IPS DF 6.9 (cell line): ENCODE measurements around the gene VCL.

Experiments used
- DNase-seq: peaks from one replicate; pipeline ENCODE4 v3.0.0-alpha.2; 2013; ENCODE audit warnings: low read depth, low spot score
- H3K27ac ChIP-seq: one replicate; pipeline ENCODE4 v1.5.1; 2013; ENCODE audit warnings: low read length, control low read depth
- H3K27me3 ChIP-seq: 2 replicates; pipeline ENCODE4 v1.6.1; 2013; ENCODE audit warnings: mild to moderate bottlenecking, low read length; ENCODE audit not compliant: control insufficient read depth, insufficient read depth
- H3K36me3 ChIP-seq: 2 replicates; pipeline ENCODE4 v1.6.1; 2013; ENCODE audit warnings: low read length; ENCODE audit not compliant: control insufficient read depth, insufficient read depth
- H3K4me1 ChIP-seq: 2 replicates; pipeline ENCODE4 v1.6.1; 2013; ENCODE audit warnings: low read length; ENCODE audit not compliant: control insufficient read depth, insufficient read depth
- H3K4me3 ChIP-seq: 2 replicates; pipeline ENCODE4 v1.5.1; 2013; ENCODE audit warnings: mild to moderate bottlenecking, low read length
- H3K9me3 ChIP-seq: 2 replicates; pipeline ENCODE4 v1.6.1; 2013; ENCODE audit warnings: low read length, inconsistent platforms; ENCODE audit not compliant: control insufficient read depth, insufficient read depth
- WGBS: extraction: QIAGEN DNeasy Blood & Tissue Kit; methylation state at CpG from one replicate; pipeline ENCODE4 v1.1.7; 2013; ENCODE audit warnings: mixed read lengths, missing lambda C conversion rate; ENCODE audit not compliant: insufficient read length, insufficient coverage; 5-methylcytosine and 5-hydroxymethylcytosine counted together

The VCL gene

GRCh38 chr10:74104996-74105395, 107.1 kb downstream of the VCL start:
- Histone ChIP-seq H3K9me3 (no peaks in the 10 kb centered on the region), H3K36me3 (peaks cover 39% of the 10 kb centered on the region), H3K27me3 (no peaks in the 10 kb centered on the region), H3K4me1 (no peaks in the 10 kb centered on the region), H3K27ac (no peak overlapping the region), H3K4me3 (no peak overlapping the region)
- no CpG with 5 or more reads among the region's 8 CpGs for WGBS
- no peak for DNase-seq

- Histone ChIP-seq H3K4me3 (no peak overlapping the region), H3K36me3 (peaks cover 51% of the 10 kb centered on the region), H3K4me1 (no peaks in the 10 kb centered on the region), H3K27ac (no peak overlapping the region), H3K27me3 (no peaks in the 10 kb centered on the region), H3K9me3 (no peaks in the 10 kb centered on the region)
- no peak for DNase-seq
- WGBS: no CpG with 5 or more reads among the region's 4 CpGs
Observed at GRCh38 chr10:74107391-74107790, 109.5 kb downstream of the VCL start.

DNA sequence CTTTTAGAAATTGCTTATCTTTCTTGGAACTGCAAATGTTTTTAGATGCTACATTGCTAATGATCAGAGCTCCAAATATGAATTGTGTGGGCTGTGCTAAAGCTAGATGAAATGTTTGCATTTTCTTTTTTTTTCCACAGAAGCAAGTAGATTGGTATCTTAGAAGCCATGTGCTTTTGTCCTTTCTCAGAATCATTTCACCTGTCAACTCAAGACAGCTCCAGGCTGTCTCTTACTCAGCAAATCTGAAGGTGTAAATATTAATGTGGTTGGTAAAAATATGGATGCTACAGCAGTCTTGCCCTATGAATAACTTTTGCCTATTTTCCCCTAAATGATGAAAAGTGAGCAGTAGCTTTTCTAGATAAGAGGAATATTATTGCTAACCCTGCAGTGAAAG, 111.5 kb downstream of the VCL start:
- no peak for DNase-seq
- no peaks in the 10 kb centered on the region for H3K9me3 ChIP-seq
- no peak overlapping the region for H3K27ac ChIP-seq
- H3K27me3 ChIP-seq: no peaks in the 10 kb centered on the region
- H3K4me3 ChIP-seq: no peak overlapping the region
- H3K36me3 ChIP-seq: peaks cover 55% of the 10 kb centered on the region
- no peaks in the 10 kb centered on the region for H3K4me1 ChIP-seq

DNA sequence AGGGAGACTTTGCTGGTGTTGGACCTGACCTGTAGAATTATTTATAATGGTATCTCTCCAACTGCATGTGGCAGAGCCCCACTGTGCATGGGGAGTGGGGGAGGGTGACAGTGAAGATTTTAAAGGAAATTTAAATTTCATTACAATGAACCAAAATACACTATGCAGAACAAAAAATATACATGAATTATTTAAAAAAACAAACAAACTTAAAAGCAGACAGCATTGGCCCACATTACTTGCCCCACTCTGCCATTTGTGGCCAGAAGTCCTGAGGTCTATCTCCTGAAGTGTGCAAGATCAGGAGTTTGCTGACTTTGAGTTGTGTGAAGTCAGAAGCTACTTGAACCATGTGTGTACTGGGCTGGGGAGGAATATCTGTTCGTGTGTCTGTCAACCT, 112.2 kb downstream of the VCL start:
- WGBS: no CpG with 5 or more reads among the region's 1 CpG
- H3K4me1 ChIP-seq: no peaks in the 10 kb centered on the region
- no peak for DNase-seq
- H3K27ac ChIP-seq: no peak overlapping the region
- no peaks in the 10 kb centered on the region for H3K27me3 ChIP-seq
- H3K36me3 ChIP-seq: peaks cover 55% of the 10 kb centered on the region
- H3K4me3 ChIP-seq: no peak overlapping the region
- no peaks in the 10 kb centered on the region for H3K9me3 ChIP-seq

DNA sequence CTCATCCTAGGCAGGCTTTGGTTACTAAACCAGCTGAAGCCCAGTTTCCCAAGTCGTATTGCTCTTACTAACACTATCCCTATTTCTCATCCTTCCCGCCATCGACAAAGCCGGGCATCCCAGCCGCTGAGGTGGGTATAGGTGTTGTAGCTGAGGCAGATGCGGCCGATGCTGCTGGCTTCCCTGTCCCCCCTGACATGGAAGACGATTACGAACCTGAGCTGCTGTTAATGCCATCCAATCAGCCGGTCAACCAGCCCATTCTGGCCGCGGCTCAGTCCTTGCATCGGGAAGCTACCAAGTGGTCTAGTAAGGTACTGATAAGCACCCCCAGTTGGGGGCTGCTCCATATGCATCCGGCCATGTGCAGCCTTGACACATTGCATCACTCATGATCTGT, 113.9 kb downstream of the VCL start:
- H3K4me3 ChIP-seq: no peak overlapping the region
- H3K36me3 ChIP-seq: peaks cover 57% of the 10 kb centered on the region
- H3K27me3 ChIP-seq: no peaks in the 10 kb centered on the region
- H3K4me1 ChIP-seq: no peaks in the 10 kb centered on the region
- H3K9me3 ChIP-seq: no peaks in the 10 kb centered on the region
- no peak for DNase-seq
- no peak overlapping the region for H3K27ac ChIP-seq
- WGBS: no CpG with 5 or more reads among the region's 14 CpGs

DNA sequence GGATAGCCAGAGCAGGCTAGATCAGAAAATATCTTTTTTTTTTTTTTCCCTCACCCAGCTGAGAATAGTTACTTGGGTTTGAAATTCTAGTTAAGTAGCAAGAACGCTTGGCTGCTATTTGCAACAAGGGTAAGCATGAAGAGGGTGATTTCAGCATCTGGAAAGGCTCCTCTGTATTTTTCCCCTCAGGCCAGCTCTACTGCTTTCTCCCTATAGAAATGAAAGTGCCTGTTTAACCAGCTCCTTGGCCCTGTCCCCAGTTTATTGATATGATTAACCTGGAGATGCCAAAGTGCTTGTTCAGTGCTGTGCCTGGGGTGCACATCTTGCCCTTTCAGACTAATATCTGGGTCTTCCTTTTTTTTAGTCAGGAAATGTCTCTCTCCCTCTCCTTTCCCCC, 115.6 kb downstream of the VCL start:
- no peak overlapping the region for H3K4me3 ChIP-seq
- no peaks in the 10 kb centered on the region for H3K27me3 ChIP-seq
- no peaks in the 10 kb centered on the region for H3K9me3 ChIP-seq
- no CpG with 5 or more reads among the region's 1 CpG for WGBS
- H3K36me3 ChIP-seq: peaks cover 63% of the 10 kb centered on the region
- no peak for DNase-seq
- no peaks in the 10 kb centered on the region for H3K4me1 ChIP-seq
- no peak overlapping the region for H3K27ac ChIP-seq

- Histone ChIP-seq H3K4me3 (no peak overlapping the region), H3K4me1 (no peaks in the 10 kb centered on the region), H3K27me3 (no peaks in the 10 kb centered on the region), H3K36me3 (peaks cover 64% of the 10 kb centered on the region), H3K9me3 (no peaks in the 10 kb centered on the region), H3K27ac (no peak overlapping the region)
- 100% methylated on average over 1 of the region's 12 CpGs for WGBS
- no peak for DNase-seq
Observed at GRCh38 chr10:74114041-74114448, 116.1 kb downstream of the VCL start.

DNA sequence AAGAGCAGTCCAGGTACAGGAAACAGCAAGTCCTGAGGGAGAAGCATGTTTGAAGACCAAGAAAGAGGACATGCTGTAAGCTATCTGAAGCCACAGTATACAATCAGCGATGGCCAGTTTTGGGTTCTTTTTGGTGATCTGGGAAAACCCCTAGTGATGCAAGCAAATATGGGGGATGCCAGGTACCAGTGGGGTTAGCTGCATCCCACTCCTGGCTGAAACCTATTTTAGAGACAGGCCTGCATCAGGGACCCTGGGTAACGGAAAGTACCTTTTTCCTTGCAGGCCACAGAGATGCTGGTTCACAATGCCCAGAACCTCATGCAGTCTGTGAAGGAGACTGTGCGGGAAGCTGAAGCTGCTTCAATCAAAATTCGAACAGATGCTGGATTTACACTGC, 119.8 kb downstream of the VCL start:
- no peaks in the 10 kb centered on the region for H3K9me3 ChIP-seq
- DNase-seq: no peak
- no peaks in the 10 kb centered on the region for H3K4me1 ChIP-seq
- no peak overlapping the region for H3K27ac ChIP-seq
- no peak overlapping the region for H3K4me3 ChIP-seq
- WGBS: no CpG with 5 or more reads among the region's 4 CpGs
- H3K36me3 ChIP-seq: peaks cover 51% of the 10 kb centered on the region
- H3K27me3 ChIP-seq: no peaks in the 10 kb centered on the region

GRCh38 chr10:74118804-74119203, 120.9 kb downstream of the VCL start:
- no CpG with 5 or more reads among the region's 3 CpGs for WGBS
- DNase-seq: no peak

DNA sequence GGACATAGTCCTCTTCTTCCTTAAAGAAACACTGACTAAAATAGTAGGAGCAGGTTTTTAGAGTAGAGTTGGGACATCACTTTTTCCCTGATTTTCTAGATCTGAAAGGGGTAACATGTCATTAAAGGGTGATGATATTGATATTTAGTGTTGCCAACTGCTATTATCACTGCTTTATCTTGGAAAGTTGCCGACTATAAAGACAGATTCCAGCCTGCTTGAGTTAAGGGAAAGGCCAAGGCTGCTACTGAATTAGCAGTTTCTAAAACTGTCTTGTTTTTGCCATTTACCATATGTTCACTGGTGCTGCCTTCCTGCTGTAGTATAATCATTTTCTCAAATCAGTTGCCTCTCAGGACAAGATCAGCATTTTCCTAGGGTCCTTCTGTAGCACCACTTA, 123.0 kb downstream of the VCL start:
- H3K27me3 ChIP-seq: no peaks in the 10 kb centered on the region
- H3K36me3 ChIP-seq: peaks cover 33% of the 10 kb centered on the region
- no peaks in the 10 kb centered on the region for H3K4me1 ChIP-seq
- H3K27ac ChIP-seq: no peak overlapping the region
- DNase-seq: no peak
- no peaks in the 10 kb centered on the region for H3K9me3 ChIP-seq
- no peak overlapping the region for H3K4me3 ChIP-seq
- no CpG with 5 or more reads among the region's 1 CpG for WGBS

More at GRCh38 chr10:74118804-74119203, 120.9 kb downstream of the VCL start:
- Histone ChIP-seq H3K4me3 (no peak overlapping the region), H3K36me3 (peaks cover 45% of the 10 kb centered on the region), H3K27me3 (no peaks in the 10 kb centered on the region), H3K9me3 (no peaks in the 10 kb centered on the region), H3K4me1 (no peaks in the 10 kb centered on the region), H3K27ac (no peak overlapping the region)

- H3K36me3 ChIP-seq: peaks cover 35% of the 10 kb centered on the region
- no peaks in the 10 kb centered on the region for H3K4me1 ChIP-seq
- H3K4me3 ChIP-seq: no peak overlapping the region
- WGBS: no CpG with 5 or more reads among the region's 1 CpG
- no peak for DNase-seq
- H3K27me3 ChIP-seq: no peaks in the 10 kb centered on the region
- no peak overlapping the region for H3K27ac ChIP-seq
- no peaks in the 10 kb centered on the region for H3K9me3 ChIP-seq
Observed at GRCh38 chr10:74121368-74121767, 123.5 kb downstream of the VCL start.
